HCT116 (cell line): ENCODE data around the gene PSMG3. TPM values are rescaled to one million over a fixed set of nuclear protein-coding genes. Genes with fewer than 3 reads are reported as not detected.

Experiments
- ATAC-seq: fragments of 200-7000 bp; cut with Tn5 transposase; 2 replicates; pipeline ENCODE4 v1.9.1; 2020; ENCODE audit warnings: mild to moderate bottlenecking, moderate library complexity
- BruUV-seq: library from RNA; stranded (reverse); fragments of 400-500 nt; replicated peaks from 2 replicates; lab custom pipeline; 2021; lab: Mats Ljungman, UMichigan
- CTCF ChIA-PET: fragments of 300-600 bp; sonication (Branson Sonifier 250); formaldehyde crosslinking; loops from one replicate; lab custom pipeline; 2021; ENCODE audit warnings: antibody characterized with exemption; lab: Charles Lee
- POLR2A ChIA-PET: fragments of 300-600, 350-600 bp; sonication (Branson Sonifier 250); formaldehyde crosslinking; loops from one replicate; lab custom pipeline; 2021; ENCODE audit warnings: antibody characterized with exemption; lab: Charles Lee
- RAD21 ChIA-PET, 2 experiments: fragments of 300-600 bp; sonication (Branson Sonifier 250); formaldehyde crosslinking; loops; one replicate each; lab custom pipeline; 2023; ENCODE audit warnings: low total read pairs in 2 of 2; ENCODE audit not compliant: uncharacterized antibody in 2 of 2, unreplicated experiment in 2 of 2, low non-redundant PET in 1 of 2; lab: Charles Lee
- DNase-seq: peaks from one replicate; pipeline ENCODE4 v3.0.0-alpha.2; 2010; ENCODE audit warnings: low read depth, low spot score
- H2AFZ ChIP-seq: fragments of 200-600 bp; shearing (Covaris generic), sonication (generic); 2 replicates; pipeline ENCODE4 v1.6.1; 2017; ENCODE audit warnings: low read depth, mixed run types, mixed read lengths, antibody characterized with exemption, low read length; ENCODE audit not compliant: poor library complexity, severe bottlenecking
- H3K27ac ChIP-seq: 2 replicates; pipeline ENCODE4 v1.5.1; 2012; ENCODE audit warnings: low read depth, low read length
- H3K27me3 ChIP-seq: fragments of 200-600 bp; sonication (generic); 2 replicates; pipeline ENCODE4 v1.6.1; 2016; ENCODE audit warnings: mixed run types, low read length, mixed read lengths; ENCODE audit not compliant: insufficient read depth
- H3K36me3 ChIP-seq, 2 experiments: fragments of 200-500 bp in 1 of 2; fragments of 200-600 bp in 1 of 2; sonication (Bioruptor generic) in 1 of 2; sonication (generic) in 1 of 2; 2 replicates each; pipeline versions ENCODE4 v1.5.1 to v1.6.1; 2014 to 2016; ENCODE audit warnings: low read length in 2 of 2, inconsistent platforms in 1 of 2, mixed read lengths in 1 of 2, mixed run types in 1 of 2; ENCODE audit not compliant: insufficient read depth in 2 of 2, control insufficient read depth in 1 of 2
- H3K4me1 ChIP-seq, 2 experiments: fragments of 200-600 bp in 1 of 2; sonication (generic) in 1 of 2; 2 replicates each; pipeline versions ENCODE4 v1.5.1 to v1.6.1; 2012 to 2017; ENCODE audit warnings: low read length in 2 of 2, inconsistent platforms in 1 of 2, mild to moderate bottlenecking in 1 of 2, mixed read lengths in 1 of 2, mixed run types in 1 of 2, moderate library complexity in 1 of 2; ENCODE audit not compliant: insufficient read depth in 2 of 2, control insufficient read depth in 1 of 2
- H3K4me2 ChIP-seq: fragments of 200-600 bp; sonication (generic); 2 replicates; pipeline ENCODE4 v1.6.1; 2017; ENCODE audit warnings: mixed run types, low read length, mixed read lengths
- H3K4me3 ChIP-seq, 2 experiments: fragments of 200-600 bp in 1 of 2; sonication (generic) in 1 of 2; replicated peaks in 1 of 2; 2 replicates each; pipeline ENCODE4 v1.5.1; 2011 to 2016; ENCODE audit warnings: low read length in 2 of 2, control low read depth in 1 of 2, low read depth in 1 of 2, mild to moderate bottlenecking in 1 of 2, mixed read lengths in 1 of 2, mixed run types in 1 of 2
- H3K79me2 ChIP-seq: fragments of 200-600 bp; sonication (generic); 2 replicates; pipeline ENCODE4 v1.6.1; 2017; ENCODE audit warnings: mild to moderate bottlenecking, mixed run types, low read length, moderate library complexity, mixed read lengths; ENCODE audit not compliant: insufficient read depth
- H3K9ac ChIP-seq: fragments of 200-600 bp; sonication (generic); 2 replicates; pipeline ENCODE4 v1.6.1; 2016; ENCODE audit warnings: low read length, mixed read lengths
- H3K9me2 ChIP-seq: fragments of 200-600 bp; sonication (generic), shearing (Covaris generic); 2 replicates; pipeline ENCODE4 v1.6.1; 2017; ENCODE audit warnings: mixed run types, mild to moderate bottlenecking, moderate library complexity; ENCODE audit not compliant: insufficient read depth
- H3K9me3 ChIP-seq, 2 experiments: fragments of 200-500 bp in 1 of 2; fragments of 200-600 bp in 1 of 2; sonication (Bioruptor generic) in 1 of 2; sonication (generic) in 1 of 2; 2 replicates each; pipeline ENCODE4 v1.6.1; 2014 to 2017; ENCODE audit warnings: low read length in 2 of 2, mixed read lengths in 2 of 2, inconsistent platforms in 1 of 2, low read depth in 1 of 2, mild to moderate bottlenecking in 1 of 2, mixed run types in 1 of 2, moderate library complexity in 1 of 2; ENCODE audit not compliant: control insufficient read depth in 1 of 2, insufficient read depth in 1 of 2
- H4K20me1 ChIP-seq: fragments of 200-600 bp; sonication (generic), shearing (Covaris generic); 2 replicates; pipeline ENCODE4 v1.6.1; 2017; ENCODE audit warnings: mixed run types, mild to moderate bottlenecking, moderate library complexity; ENCODE audit not compliant: insufficient read depth
- CBX3 ChIP-seq: IDR thresholded peaks from 2 replicates; pipeline ENCODE4 v1.6.1; 2012; ENCODE audit warnings: low read depth
- CEBPB ChIP-seq: IDR thresholded peaks from 2 replicates; pipeline ENCODE4 v1.6.1; 2012; ENCODE audit warnings: low read depth
- CTCF ChIP-seq, 3 experiments: fragments of 200-600 bp in 1 of 3; sonication (generic) in 1 of 3; IDR thresholded peaks in 2 of 3; conservative IDR thresholded peaks in 1 of 3; 2 replicates each; pipeline ENCODE4 v1.5.1; 2012 to 2017; ENCODE audit warnings: low read depth in 2 of 3, low read length in 2 of 3, antibody characterized with exemption in 1 of 3, borderline replicate concordance in 1 of 3, control low read depth in 1 of 3, mild to moderate bottlenecking in 1 of 3, mixed read lengths in 1 of 3, mixed run types in 1 of 3, moderate library complexity in 1 of 3; ENCODE audit not compliant: insufficient read depth in 1 of 3
- EGR1 ChIP-seq: IDR thresholded peaks from 2 replicates; pipeline ENCODE4 v1.6.1; 2012; ENCODE audit warnings: low read depth
- EZH2 ChIP-seq: fragments of 200-600 bp; sonication (generic); IDR thresholded peaks from 2 replicates; pipeline ENCODE4 v1.6.1; 2017; ENCODE audit warnings: antibody characterized with exemption, mixed run types
- EZH2phosphoT487 ChIP-seq: fragments of 200-600 bp; IDR thresholded peaks from 2 replicates; pipeline ENCODE4 v1.6.1; 2018; ENCODE audit warnings: antibody characterized with exemption, borderline replicate concordance
- FOSL1 ChIP-seq: IDR thresholded peaks from 2 replicates; pipeline ENCODE4 v1.6.1; 2012; ENCODE audit warnings: low read depth
- JUND ChIP-seq: IDR thresholded peaks from 2 replicates; pipeline ENCODE4 v1.6.1; 2012
- POLR2A ChIP-seq: IDR thresholded peaks from 2 replicates; pipeline ENCODE4 v1.7.0; 2011; ENCODE audit warnings: borderline replicate concordance; ENCODE audit not compliant: insufficient read depth, insufficient read length; ENCODE audit errors: extremely low read depth
- POLR2AphosphoS5 ChIP-seq: IDR thresholded peaks from 2 replicates; pipeline ENCODE4 v1.6.1; 2011; ENCODE audit warnings: mild to moderate bottlenecking, low read depth, low read length, moderate library complexity
- RAD21 ChIP-seq: IDR thresholded peaks from 2 replicates; pipeline ENCODE4 v1.6.1; 2012; ENCODE audit warnings: low read depth, mild to moderate bottlenecking
- SP1 ChIP-seq: IDR thresholded peaks from 2 replicates; pipeline ENCODE4 v1.6.1; 2012; ENCODE audit warnings: low read depth
- SRF ChIP-seq: IDR thresholded peaks from 2 replicates; pipeline ENCODE4 v1.6.1; 2012; ENCODE audit warnings: low read depth
- YY1 ChIP-seq: IDR thresholded peaks from 2 replicates; pipeline ENCODE4 v1.6.1; 2011; ENCODE audit warnings: low read length, low read depth, moderate library complexity, mild to moderate bottlenecking; ENCODE audit not compliant: insufficient replicate concordance; ENCODE audit errors: extremely low read depth
- ZBTB33 ChIP-seq: IDR thresholded peaks from 2 replicates; pipeline ENCODE4 v1.6.1; 2011; ENCODE audit warnings: mild to moderate bottlenecking, low read length, moderate library complexity; ENCODE audit not compliant: insufficient replicate concordance; ENCODE audit errors: extremely low read depth
- ZFX ChIP-seq: fragments of 450-650 bp; IDR thresholded peaks from 2 replicates; pipeline ENCODE4 v1.6.1; 2017
- ZNF274 ChIP-seq: fragments of 200-500 bp; sonication (Bioruptor generic); IDR thresholded peaks from 2 replicates; pipeline ENCODE4 v1.6.1; 2014; ENCODE audit warnings: mild to moderate bottlenecking, low read depth, low read length, inconsistent platforms
- intact Hi-C: fragments of 100-400 bp; cut with micrococcal nuclease; formaldehyde crosslinking; loops from 2 replicates; pipeline ENCODE4 v1.10.0; 2022
- total RNA-seq: library from RNA; stranded (reverse); gene quantifications from one replicate; pipeline ENCODE4 v1.2.1, GENCODE V29; 2021; ENCODE audit not compliant: unreplicated experiment
- TF ChIP-seq, protein P1 (sequence below): IDR thresholded peaks from 2 replicates; pipeline ENCODE4 v1.6.1; 2012
- TF ChIP-seq, protein P2 (sequence below): IDR thresholded peaks from 2 replicates; pipeline ENCODE4 v1.6.1; 2012; ENCODE audit warnings: low read depth

The PSMG3 gene
- total RNA-seq, 1 experiment from 2014 or later = 60.9 TPM

DNA sequence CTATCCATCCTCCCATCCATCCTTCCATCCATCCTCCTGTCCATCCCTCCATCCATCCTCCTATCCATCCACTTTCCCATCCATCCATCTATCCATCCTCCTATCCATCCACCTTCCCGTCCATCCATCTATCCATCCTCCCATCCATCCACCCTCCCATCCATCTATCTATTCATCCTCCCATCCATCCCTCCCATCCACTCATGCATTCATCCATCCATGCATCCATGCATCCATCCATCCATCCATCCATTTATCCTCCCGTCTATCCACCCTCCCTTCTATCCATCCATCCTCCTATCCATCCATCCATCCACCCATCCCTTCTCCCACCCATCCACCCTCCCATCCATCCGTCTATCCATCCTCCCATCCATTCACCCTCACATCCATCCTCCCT is 25.2 kb upstream of the PSMG3 start:
- DNase-seq (no peak), ATAC-seq (no peak)
- RAD21 ChIA-PET = no interaction called here
- Histone ChIP-seq H3K4me1 (no peaks in the 10 kb centered on the region), H3K9me3 (no peaks in the 10 kb centered on the region), H4K20me1 (no peaks in the 10 kb centered on the region), H3K36me3 (no peaks in the 10 kb centered on the region), H3K79me2 (no peaks in the 10 kb centered on the region), H3K9ac (no peak overlapping the region), H3K4me2 (no peak overlapping the region), H3K27ac (no peak overlapping the region), H3K4me3 (no peak overlapping the region), H2AFZ (no peak overlapping the region), H3K27me3 (peaks cover 7% of the 10 kb centered on the region; the same call in 1 of the 2 replicates), H3K9me2 (no peaks in the 10 kb centered on the region)
- TF ChIP-seq EGR1 (no peak), FOSL1 (no peak), ZNF274 (no peak), CTCF (IDR thresholded peaks at IDR 0.05 in 2 of 3, conservative IDR thresholded peaks at IDR 0.05 in 1 of 3; ENCODE audit: borderline replicate concordance in 1 of 3, insufficient read depth in 1 of 3, low read depth in 2 of 3, low read length in 2 of 3) (no peak), ZBTB33 (no peak), YY1 (no peak), RAD21 (no peak), EZH2phosphoT487 (no peak), SRF (no peak), CEBPB (no peak), SP1 (no peak), POLR2A (no peak), JUND (no peak), ZFX (no peak), POLR2AphosphoS5 (no peak), CBX3 (no peak), EZH2 (no peak)
- TF ChIP-seq, protein P1, sequence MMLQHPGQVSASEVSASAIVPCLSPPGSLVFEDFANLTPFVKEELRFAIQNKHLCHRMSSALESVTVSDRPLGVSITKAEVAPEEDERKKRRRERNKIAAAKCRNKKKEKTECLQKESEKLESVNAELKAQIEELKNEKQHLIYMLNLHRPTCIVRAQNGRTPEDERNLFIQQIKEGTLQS = no peak
- TF ChIP-seq, protein P2, sequence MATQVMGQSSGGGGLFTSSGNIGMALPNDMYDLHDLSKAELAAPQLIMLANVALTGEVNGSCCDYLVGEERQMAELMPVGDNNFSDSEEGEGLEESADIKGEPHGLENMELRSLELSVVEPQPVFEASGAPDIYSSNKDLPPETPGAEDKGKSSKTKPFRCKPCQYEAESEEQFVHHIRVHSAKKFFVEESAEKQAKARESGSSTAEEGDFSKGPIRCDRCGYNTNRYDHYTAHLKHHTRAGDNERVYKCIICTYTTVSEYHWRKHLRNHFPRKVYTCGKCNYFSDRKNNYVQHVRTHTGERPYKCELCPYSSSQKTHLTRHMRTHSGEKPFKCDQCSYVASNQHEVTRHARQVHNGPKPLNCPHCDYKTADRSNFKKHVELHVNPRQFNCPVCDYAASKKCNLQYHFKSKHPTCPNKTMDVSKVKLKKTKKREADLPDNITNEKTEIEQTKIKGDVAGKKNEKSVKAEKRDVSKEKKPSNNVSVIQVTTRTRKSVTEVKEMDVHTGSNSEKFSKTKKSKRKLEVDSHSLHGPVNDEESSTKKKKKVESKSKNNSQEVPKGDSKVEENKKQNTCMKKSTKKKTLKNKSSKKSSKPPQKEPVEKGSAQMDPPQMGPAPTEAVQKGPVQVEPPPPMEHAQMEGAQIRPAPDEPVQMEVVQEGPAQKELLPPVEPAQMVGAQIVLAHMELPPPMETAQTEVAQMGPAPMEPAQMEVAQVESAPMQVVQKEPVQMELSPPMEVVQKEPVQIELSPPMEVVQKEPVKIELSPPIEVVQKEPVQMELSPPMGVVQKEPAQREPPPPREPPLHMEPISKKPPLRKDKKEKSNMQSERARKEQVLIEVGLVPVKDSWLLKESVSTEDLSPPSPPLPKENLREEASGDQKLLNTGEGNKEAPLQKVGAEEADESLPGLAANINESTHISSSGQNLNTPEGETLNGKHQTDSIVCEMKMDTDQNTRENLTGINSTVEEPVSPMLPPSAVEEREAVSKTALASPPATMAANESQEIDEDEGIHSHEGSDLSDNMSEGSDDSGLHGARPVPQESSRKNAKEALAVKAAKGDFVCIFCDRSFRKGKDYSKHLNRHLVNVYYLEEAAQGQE = no peak
- POLR2A ChIA-PET = no interaction called here
- CTCF ChIA-PET = no interaction called here
- BruUV-seq = no TSS peak
- intact Hi-C loops = no loop called here
